Metanephros (tissue), 2 donors: ENCODE measurements around the gene KLF7. TPM values are rescaled to one million over a fixed set of nuclear protein-coding genes. Genes with fewer than 3 reads are reported as not detected.

ENCODE experiments used
- small RNA-seq: library from RNA; depleted of rRNA; stranded (forward); fragments of <200 nt; gene quantifications from one replicate; pipeline ENCODE3, GENCODE V24; 2014; ENCODE audit warnings: low replicate concordance
- total RNA-seq: library from RNA; depleted of rRNA; stranded (reverse); fragments of >200 nt; gene quantifications from one replicate; pipeline ENCODE4 v1.2.3, GENCODE V29; 2014

Gene KLF7
- 28.4 TPM for total RNA-seq

GRCh38 chr2:207165121-207166038 lies at the start of gene KLF7:
Gene KLF7, minus strand, starts transcription at chr2:207165948. Its CDS starts 380 bp downstream, at chr2:207165568.

Small RNA genes lying within 50 kb of the gene (small RNA-seq; reads per million reads assigned to genes)
- gene MIR2355 (0.79 reads per million, percentile 78 among the genes with 10 or more reads in this experiment), gene MIR7845 (not detected)

Other genes starting within 250 kb of the KLF7 start
- gene CPO, start 226.4 kb downstream of the KLF7 start, total RNA-seq, result not detected